Left renal cortex interstitium (tissue), 4 donors: ENCODE results near the gene RNF115. TPM values are rescaled to one million over a fixed set of nuclear protein-coding genes. Genes with fewer than 3 reads are reported as not detected.

Experiments
- DNase-seq, 4 donors: peaks; one replicate each; pipeline ENCODE4 v3.0.0-alpha.2; 2013; ENCODE audit warnings: low read depth in 4 of 4, low spot score in 2 of 4, missing footprints in 1 of 4
- polyA plus RNA-seq, 4 donors: library from polyadenylated mRNA; unstranded; fragments of 120-200 nt; gene quantifications; one replicate each; pipeline ENCODE4 v1.2.1, GENCODE V29; 2013; ENCODE audit not compliant: insufficient read length in 4 of 4

RNF115 gene
- polyA plus RNA-seq, 4 donors = 12.4 to 23.6 (median 17.0) TPM

DNA sequence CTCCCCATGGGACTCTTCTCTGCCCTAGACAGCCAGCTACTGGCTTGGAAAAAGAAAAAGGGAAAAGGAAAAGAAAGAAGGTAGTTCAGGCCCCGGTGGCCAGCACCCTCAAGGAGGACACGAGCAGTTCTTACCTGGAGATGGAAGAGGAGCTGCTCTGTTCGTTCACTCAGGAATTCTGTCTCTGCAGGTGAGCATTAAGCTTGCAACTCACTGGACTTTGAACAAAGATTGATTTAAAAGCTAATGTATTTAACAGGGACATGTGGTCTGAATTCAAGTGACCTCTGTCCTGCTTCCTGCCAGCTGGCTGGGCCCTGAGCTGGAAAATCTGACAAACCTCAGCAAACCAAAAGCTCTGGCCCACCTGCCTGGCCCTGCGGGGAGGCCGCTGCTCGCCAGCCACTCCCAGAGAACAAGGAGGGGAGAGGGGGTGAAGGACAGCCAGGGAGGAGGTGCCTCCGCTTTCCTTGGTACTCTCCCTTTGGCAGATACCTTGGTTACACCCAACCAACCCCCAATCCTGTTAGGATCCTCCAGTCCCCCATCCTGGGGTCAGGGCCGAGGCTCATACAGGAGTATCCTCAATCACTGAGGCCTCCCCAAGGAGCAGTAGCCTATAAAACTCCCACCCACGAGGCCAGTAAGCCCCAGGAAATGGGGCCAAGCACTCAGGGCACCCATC is 116.6 kb downstream of the RNF115 start, which contains the start of gene PDZK1:
Gene PDZK1, minus strand, starts transcription at position 186 of the 685 bp plus-strand sequence. CDS start 19,347 bp downstream, outside the sequence.
- no peak for DNase-seq

DNA sequence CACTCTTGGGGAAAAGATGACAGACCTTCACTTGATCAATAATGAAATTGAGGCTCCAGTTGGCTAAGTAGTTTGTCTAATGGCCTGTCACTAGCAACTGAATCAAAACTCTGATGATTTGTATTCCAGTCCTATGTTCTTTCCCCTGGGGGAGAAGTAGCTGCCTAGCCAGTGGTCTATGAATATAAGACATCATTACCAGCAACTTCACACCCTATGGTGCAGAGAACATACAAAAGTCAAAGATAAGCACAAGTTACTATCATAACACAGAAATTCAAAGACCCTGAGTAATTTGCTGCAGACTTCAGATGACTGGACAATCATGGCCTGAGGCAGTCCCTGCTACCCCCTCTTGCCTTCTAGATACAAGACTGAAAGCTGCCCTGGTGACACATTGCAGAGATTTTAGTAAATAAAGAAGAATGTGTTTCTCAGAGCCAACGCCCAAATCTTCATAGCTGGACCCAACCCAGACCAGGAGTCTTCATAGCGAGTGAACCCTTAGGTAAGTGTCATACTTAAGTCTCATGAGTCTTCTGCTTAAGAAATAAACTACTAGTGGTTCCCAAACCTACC is 117.7 kb downstream of the RNF115 start:
- no peak for DNase-seq

DNA sequence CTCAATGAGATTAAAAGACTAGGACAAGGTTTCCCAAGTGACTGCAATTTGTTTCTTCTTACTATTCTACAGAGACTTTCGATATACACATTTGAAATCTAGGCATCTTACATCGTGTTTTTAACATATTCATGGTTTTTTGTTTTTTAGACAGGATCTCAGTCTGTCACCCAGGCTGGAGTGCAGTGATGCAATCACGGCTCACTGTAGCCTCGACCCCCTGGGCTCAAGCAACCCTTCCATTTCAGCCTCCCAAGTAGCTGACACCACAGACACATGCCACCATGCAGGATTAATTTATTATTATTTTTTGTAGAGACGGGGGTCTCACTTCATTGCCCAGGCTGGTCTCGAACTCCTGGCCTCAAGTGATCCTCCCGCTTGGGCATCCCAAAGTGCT is 118.3 kb downstream of the RNF115 start:
- DNase-seq = no peak

DNA sequence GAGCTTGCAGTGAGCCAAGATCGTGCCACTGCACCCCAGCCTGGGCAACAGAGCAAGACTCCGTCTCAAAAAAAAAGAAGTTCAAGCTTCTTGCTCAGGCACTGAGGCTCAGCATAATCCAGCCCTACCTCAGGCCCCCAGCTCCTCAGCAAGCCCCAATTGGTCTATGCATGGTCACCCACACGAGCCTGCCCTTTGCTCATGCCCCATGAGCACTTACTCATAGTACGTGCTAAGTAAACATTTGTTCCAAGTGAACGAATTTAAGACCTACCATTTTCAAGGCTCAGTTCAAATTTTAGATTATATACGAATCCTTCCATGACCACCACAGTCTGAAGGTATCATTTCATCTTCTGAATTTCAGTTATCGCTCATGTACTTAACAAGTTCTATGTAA is 121.1 kb downstream of the RNF115 start:
- no peak for DNase-seq

DNA sequence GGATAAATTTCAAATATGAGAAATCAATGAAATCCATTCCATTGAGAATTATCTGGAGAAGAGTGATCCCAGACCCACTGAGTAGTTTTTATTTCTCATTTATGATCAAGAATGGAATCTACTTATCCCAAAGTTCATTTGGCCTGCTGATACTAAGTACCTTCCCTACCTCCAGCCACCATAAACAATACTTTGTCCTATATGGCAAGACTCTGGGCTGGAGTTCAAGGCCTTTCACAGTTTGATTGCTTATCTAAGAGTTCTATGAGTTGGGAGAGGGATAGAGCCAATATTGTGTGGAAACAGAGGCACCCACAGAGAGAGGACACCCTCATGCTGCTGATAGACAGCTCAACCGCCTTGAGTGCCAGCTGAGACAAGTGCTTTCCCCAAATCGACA is 121.8 kb downstream of the RNF115 start:
- no peak for DNase-seq

DNA sequence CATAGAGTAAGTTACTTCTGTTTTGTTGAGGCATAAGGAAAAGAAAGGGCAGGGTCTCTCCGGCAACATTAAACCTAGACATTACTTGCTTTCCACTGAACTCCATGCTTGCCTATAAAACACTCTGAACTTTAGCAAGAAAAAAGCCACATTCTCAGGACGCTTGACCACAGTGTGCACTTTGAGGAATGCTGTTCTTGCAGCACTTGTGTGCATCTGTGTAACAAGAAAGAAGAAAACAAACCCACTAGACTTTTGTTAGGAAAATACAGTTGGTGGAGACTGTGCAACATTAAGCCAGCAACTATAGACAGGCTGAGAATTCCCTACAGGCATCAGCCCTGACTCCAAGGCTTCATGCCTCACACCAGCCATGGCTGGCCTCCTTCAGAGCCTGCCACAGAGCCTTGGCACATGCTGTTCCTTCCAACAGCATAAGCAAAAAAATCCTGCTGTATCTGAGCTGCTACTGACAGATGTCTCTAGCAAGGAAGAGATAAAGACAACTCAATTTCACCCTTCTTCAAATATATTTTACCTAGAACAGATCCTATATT is 122.5 kb downstream of the RNF115 start:
- no peak for DNase-seq

DNA sequence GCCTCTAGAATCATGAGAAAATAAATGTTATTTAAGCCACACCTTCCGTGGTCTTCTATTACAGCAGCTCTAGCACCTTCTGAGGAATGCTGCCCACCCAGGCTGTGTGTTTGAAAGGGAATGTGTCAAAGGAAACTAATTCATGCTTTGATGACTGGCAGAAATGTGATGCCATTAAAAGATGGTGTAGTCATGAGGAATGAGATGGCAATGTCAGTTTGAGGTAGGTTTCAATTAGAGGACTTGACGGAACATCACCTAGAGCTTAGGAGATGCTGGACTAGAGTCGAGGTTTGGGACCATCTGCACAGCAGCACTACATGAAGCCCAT is 127.3 kb downstream of the RNF115 start:
- no peak for DNase-seq

DNA sequence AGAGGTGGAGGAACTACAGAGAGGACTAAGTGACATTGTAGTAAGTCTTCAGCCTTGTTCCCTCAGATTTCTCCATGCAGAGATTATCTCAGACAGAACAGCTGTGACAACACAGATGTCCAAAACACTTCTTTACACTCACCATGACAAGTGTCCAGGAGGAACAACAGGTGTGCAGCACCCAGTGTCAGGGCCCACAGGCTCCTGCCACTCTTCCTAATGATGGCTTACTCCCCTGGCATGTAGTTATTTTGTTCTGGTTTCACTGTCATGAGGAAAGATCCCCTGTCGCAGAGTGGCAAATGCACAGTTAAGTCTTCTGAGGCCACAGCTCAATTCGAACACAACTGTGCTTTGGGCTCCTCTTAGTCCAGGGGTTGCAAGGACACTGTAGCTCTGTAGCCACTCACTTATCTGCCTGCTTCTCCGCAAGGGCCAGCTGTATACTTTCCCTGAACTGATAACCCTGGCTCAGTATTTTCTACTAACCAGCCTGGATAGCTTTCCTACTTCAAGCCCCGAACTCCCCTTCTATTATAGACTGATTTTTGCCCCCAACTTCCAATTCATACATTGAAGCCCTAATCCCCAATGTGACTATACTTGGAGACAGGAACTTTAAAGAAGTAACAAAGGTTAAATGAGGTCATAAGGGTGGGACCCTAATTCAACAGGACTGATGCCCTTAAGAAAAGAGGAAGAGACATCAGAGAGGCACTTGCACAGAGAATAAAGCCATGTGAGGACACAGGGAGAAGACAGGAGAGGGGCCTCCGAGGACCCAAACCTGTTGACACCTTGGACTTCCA is 127.9 kb downstream of the RNF115 start:
- no peak for DNase-seq

DNA sequence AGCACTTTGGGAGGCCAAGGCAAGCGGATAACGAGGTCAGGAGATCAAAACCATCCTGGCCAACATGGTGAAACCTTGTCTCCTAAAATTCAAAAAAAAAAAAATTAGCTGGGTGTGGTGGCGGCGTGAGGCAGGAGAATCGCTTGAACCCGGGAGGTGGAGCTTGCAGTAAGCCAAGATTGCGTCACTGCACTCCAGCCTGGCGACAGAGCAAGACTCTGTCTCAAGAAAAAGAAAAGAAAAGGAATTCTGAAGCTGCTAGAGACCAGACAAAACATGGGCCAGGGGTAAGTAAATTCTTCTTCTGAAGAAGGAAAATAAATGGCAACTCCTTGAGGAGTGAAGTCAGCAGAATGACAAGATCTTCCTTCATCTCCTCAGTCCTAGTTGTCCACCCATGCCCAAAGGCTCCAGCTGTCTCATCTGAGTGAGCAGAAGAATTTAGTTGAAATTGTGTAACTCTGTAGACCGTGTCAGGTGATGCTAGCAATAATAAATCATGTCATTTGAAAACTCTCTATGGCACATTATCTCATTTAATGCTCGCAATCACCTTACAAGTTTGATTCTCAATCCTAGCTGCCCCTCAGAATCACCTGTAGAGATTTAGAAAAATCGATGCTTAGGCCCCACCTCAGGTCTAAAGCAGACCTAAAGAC is 131.0 kb downstream of the RNF115 start:
- no peak for DNase-seq

DNA sequence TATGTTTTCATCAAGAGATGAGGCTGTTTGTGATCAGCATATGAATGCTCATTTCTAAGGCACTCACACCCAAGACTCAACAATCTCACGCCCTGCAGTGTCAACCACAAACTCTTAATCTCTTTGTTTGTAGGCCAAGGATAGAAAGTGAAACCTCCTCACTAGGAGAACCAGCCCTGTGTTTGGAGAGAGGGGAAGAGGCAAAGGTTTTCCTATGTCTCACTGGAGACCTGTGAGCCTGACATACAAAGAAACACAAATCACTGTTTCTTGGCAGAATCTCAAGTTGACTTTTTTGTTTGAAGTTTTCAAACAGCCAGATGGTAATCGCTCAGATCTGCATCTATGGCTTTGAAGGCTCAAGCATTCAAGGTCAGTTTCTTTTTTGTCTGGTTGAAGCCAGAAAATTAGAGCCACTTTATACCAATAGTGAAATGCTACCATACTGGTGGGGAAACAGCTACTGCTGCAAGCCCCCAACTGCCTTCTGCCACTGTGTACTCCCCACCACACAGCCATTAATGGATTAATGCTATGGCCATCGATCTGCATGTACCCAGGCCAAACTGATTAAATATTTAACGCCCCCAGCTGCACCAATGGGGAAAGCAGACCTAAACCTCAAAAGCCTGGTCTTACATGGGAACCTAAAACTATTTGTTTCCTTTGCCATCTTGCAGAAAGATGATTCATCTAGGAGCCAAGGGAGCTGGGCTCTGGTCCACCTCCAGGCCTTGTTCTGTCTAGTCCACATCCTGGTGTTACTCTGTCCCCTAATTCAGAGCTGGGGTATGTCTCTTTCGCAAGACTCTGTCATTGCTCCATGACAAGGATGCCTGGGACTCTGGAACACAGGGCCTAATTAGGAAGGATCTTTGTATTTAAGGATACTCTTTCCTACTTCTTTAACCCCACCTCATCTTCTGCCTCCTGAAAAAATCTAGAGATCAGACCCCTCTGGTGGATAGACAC is 133.0 kb downstream of the RNF115 start:
- no peak for DNase-seq

DNA sequence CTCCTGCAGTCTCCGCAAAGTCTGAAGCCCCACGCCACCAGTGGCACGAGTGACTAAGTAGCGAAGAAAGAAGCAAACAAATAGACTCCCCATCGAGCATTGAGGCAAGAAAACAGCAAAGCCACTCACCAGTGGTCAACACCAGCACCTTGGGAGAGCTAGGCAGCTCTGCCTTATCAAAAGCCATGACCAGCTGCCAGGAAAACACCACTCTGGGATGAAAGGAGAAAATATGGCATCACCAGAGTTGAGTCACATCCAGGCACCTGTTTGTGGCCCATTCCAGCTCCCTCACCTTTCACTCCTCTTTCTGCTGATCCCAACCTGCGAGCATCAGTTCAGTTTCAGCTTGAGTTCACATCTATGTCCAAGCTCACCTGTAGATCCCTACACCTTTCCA is 134.0 kb downstream of the RNF115 start:
- no peak for DNase-seq

DNA sequence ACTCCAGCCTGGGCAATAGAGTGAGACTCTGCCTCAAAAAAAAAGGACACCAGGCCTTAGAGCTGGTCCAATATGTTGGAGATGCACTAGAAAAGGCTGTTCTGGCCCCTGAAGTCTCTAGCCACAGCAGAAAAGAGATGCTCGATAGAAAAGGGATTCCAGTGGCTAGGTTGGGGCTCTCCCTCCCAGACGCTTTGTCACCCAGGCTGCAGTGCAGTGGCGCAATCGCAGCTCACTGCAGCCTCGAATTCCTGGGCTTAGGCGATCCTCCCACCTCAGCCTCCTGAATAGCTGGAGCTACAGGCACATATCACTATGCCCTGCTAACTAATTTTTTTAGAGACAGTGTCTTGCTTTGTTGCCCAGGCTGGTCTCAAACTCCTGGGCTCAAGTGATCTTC is 135.0 kb downstream of the RNF115 start:
- DNase-seq = no peak

Other genes with a start within 250 kb of the RNF115 start
- 10 to 100 TPM; 31.9 to 45.8 (median 43.1) TPM for gene GPR89A, start 216.1 kb downstream of the RNF115 start, polyA plus RNA-seq
- gene PDZK1, start 116.7 kb downstream of the RNF115 start, polyA plus RNA-seq = 100 to 1,000 TPM; 123 to 219 (median 180) TPM
- 1 to 10 TPM in 2 of 4 donors, under 1 TPM in 2; 0.60 to 2.9 (median 1.5) TPM for gene CD160, start 104.6 kb downstream of the RNF115 start, polyA plus RNA-seq
- 10 to 100 TPM; 34.9 to 37.3 (median 35.2) TPM for gene POLR3C, start 105 bp upstream of the RNF115 start, polyA plus RNA-seq
- 1 to 10 TPM; 6.4 to 9.1 (median 7.3) TPM for gene NUDT17, start 21.5 kb upstream of the RNF115 start, polyA plus RNA-seq
- gene PIAS3, start 35.0 kb upstream of the RNF115 start, polyA plus RNA-seq = 10 to 100 TPM; 40.2 to 68.7 (median 53.5) TPM
- 1 to 10 TPM; 2.1 to 3.4 (median 2.4) TPM for gene ANKRD35, start 61.8 kb upstream of the RNF115 start, polyA plus RNA-seq
- gene ITGA10, start 86.0 kb upstream of the RNF115 start, polyA plus RNA-seq = 1 to 10 TPM in 2 of 4 donors, under 1 TPM in 2; 0.51 to 1.9 (median 1.3) TPM
- gene PEX11B, start 94.6 kb upstream of the RNF115 start, polyA plus RNA-seq = 10 to 100 TPM; 49.6 to 65.3 (median 57.8) TPM
- gene RBM8A, start 103.4 kb upstream of the RNF115 start, polyA plus RNA-seq = 100 to 1,000 TPM; 183 to 214 (median 202) TPM
- gene LIX1L, start 133.9 kb upstream of the RNF115 start, polyA plus RNA-seq = 10 to 100 TPM; 23.9 to 28.0 (median 25.3) TPM
- under 1 TPM; 0.65 to 0.88 (median 0.72) TPM for gene ANKRD34A, start 140.5 kb upstream of the RNF115 start, polyA plus RNA-seq
- 10 to 100 TPM; 32.0 to 42.2 (median 33.9) TPM for gene POLR3GL, start 140.6 kb upstream of the RNF115 start, polyA plus RNA-seq
- gene TXNIP, start 172.5 kb upstream of the RNF115 start, polyA plus RNA-seq = 100 to 1,000 TPM; 387 to 577 (median 451) TPM
- gene HJV, start 197.6 kb upstream of the RNF115 start, polyA plus RNA-seq = under 1 TPM in 2 of 4 donors, not detected in 2; 0.19 to 0.88 TPM